WTC11 (cell line): ENCODE measurements around the gene GRXCR2.

Experiments used
- CTCF ChIP-seq: fragments of 200-600 bp; IDR thresholded peaks from 2 replicates; pipeline ENCODE4 v1.8.0; 2022; ENCODE audit warnings: antibody characterized with exemption
- TEAD4 ChIP-seq: sonication (generic); formaldehyde crosslinking; IDR thresholded peaks from 2 replicates; pipeline ENCODE4 v1.8.0; 2022; ENCODE audit warnings: mild to moderate bottlenecking, missing genetic modification reagents

GRCh38 chr5:145903867-145904266, 31.1 kb upstream of the GRXCR2 start:
- TF ChIP-seq TEAD4 (CRISPR knock-in tag) (no peak), CTCF (no peak)
